Panc1 (cell line): Measurements from ENCODE around the gene RFXAP. TPM values are rescaled to one million over a fixed set of nuclear protein-coding genes. Genes with fewer than 3 reads are reported as not detected.
A peak's percentile ranks its signal among the peaks of the same experiment; 100 is the strongest.

Experiments
- ATAC-seq: fragments of 200-7000 bp; cut with Tn5 transposase; 2 replicates; pipeline ENCODE4 v1.9.1; 2020; ENCODE audit warnings: mild to moderate bottlenecking, moderate library complexity
- BruUV-seq: library from RNA; stranded (reverse); fragments of 400-500 nt; replicated peaks from 2 replicates; lab custom pipeline; 2021; lab: Mats Ljungman, UMichigan
- CTCF ChIA-PET: fragments of 300-600 bp; sonication (Branson Sonifier 250); formaldehyde crosslinking; loops from one replicate; lab custom pipeline; 2022; ENCODE audit warnings: antibody characterized with exemption; lab: Charles Lee
- POLR2A ChIA-PET: fragments of 300-600 bp; sonication (Branson Sonifier 250); formaldehyde crosslinking; loops from one replicate; lab custom pipeline; 2022; ENCODE audit warnings: antibody characterized with exemption; lab: Charles Lee
- DNase-seq: peaks from one replicate; pipeline ENCODE4 v3.0.0-alpha.2; 2010; ENCODE audit warnings: low read depth, low spot score
- H3K27ac ChIP-seq: 2 replicates; pipeline ENCODE4 v1.5.1; 2011; ENCODE audit warnings: mild to moderate bottlenecking, low read length, inconsistent platforms
- H3K27me3 ChIP-seq: fragments of 200-500 bp; sonication (Bioruptor generic); 2 replicates; pipeline ENCODE4 v1.6.0; 2014; ENCODE audit warnings: low read length, inconsistent platforms; ENCODE audit not compliant: control insufficient read depth, insufficient read depth
- H3K36me3 ChIP-seq: fragments of 200-500 bp; sonication (Bioruptor generic); 2 replicates; pipeline ENCODE4 v1.5.1; 2014; ENCODE audit warnings: inconsistent platforms, mild to moderate bottlenecking, low read length, moderate library complexity; ENCODE audit not compliant: control insufficient read depth, insufficient read depth
- H3K4me1 ChIP-seq: 2 replicates; pipeline ENCODE4 v1.5.1; 2011; ENCODE audit warnings: inconsistent platforms, mild to moderate bottlenecking, low read length, moderate library complexity; ENCODE audit not compliant: control insufficient read depth, insufficient read depth
- H3K4me3 ChIP-seq, 2 experiments: 2 replicates each; pipeline ENCODE4 v1.5.1; 2011 to 2012; ENCODE audit warnings: low read depth in 2 of 2, low read length in 2 of 2, mild to moderate bottlenecking in 2 of 2, inconsistent platforms in 1 of 2, moderate library complexity in 1 of 2
- H3K9me3 ChIP-seq: fragments of 200-500 bp; sonication (Bioruptor generic); 2 replicates; pipeline ENCODE4 v1.5.1; 2014; ENCODE audit warnings: low read depth, mild to moderate bottlenecking, inconsistent platforms, low read length, moderate library complexity; ENCODE audit not compliant: control insufficient read depth, insufficient read depth
- CTCF ChIP-seq: fragments of 450-650 bp; IDR thresholded peaks from 2 replicates; pipeline ENCODE4 v1.5.1; 2017; ENCODE audit warnings: mild to moderate bottlenecking
- POLR2AphosphoS5 ChIP-seq: IDR thresholded peaks from 2 replicates; pipeline ENCODE4 v1.6.1; 2012; ENCODE audit warnings: mild to moderate bottlenecking, low read depth, low read length, moderate library complexity
- REST ChIP-seq, 2 experiments: IDR thresholded peaks; 2 replicates each; pipeline ENCODE4 v1.6.1; 2011 to 2012; ENCODE audit warnings: low read depth in 2 of 2, control low read depth in 1 of 2, low read length in 1 of 2, mild to moderate bottlenecking in 1 of 2, moderate library complexity in 1 of 2; ENCODE audit not compliant: insufficient read depth in 1 of 2
- SIN3A ChIP-seq: IDR thresholded peaks from 2 replicates; pipeline ENCODE4 v1.6.1; 2012; ENCODE audit warnings: low read depth, mild to moderate bottlenecking, low read length, moderate library complexity, borderline replicate concordance; ENCODE audit not compliant: insufficient read depth
- TCF7L2 ChIP-seq: IDR thresholded peaks from 2 replicates; pipeline ENCODE4 v1.6.1; 2011; ENCODE audit warnings: mild to moderate bottlenecking, low read depth, low read length, inconsistent platforms
- in situ Hi-C: cut with HindIII; loops from 2 replicates; pipeline ENCODE4 v1.10.0; 2016; ENCODE audit warnings: low sequenced_read_pairs, low pct_unique_long_range_greater_than_20kb
- intact Hi-C: fragments of 100-400 bp; cut with micrococcal nuclease; formaldehyde crosslinking; loops from one replicate; pipeline ENCODE4 v1.10.0; 2022; ENCODE audit not compliant: unreplicated experiment
- total RNA-seq: library from RNA; stranded (reverse); gene quantifications from one replicate; pipeline ENCODE4 v1.2.1, GENCODE V29; 2021; ENCODE audit not compliant: unreplicated experiment

Gene RFXAP
- total RNA-seq, 1 experiment from 2014 or later: 2.9 TPM

GRCh38 chr13:36850790-36851438 lies 31.9 kb downstream of the RFXAP start:
- H3K27me3 ChIP-seq: no peaks in the 10 kb centered on the region
- no peaks in the 10 kb centered on the region for H3K4me1 ChIP-seq
- no TSS peak for BruUV-seq
- no peaks in the 10 kb centered on the region for H3K9me3 ChIP-seq
- DNase-seq (no peak), ATAC-seq (no peak)
- H3K36me3 ChIP-seq: no peaks in the 10 kb centered on the region; the same call in 1 of the 2 replicates
- in situ Hi-C loops: no loop called here
- intact Hi-C loops: no loop called here
- H3K4me3 ChIP-seq: no peak overlapping the region
- TF ChIP-seq CTCF: peak; percentile 44
- no peak for TF ChIP-seq REST (IDR thresholded peaks at IDR 0.05; ENCODE audit: insufficient read depth in 1 of 2, low read depth in 2 of 2, low read length in 1 of 2)
- no peak for TF ChIP-seq POLR2AphosphoS5
- CTCF ChIA-PET: no interaction called here
- POLR2A ChIA-PET: interaction anchor here (0.5 kb wide), 1 partner anchor 138 kb away, joined by 3 read pairs; no protein-coding TSS in a partner anchor
- H3K27ac ChIP-seq: no peak overlapping the region

GRCh38 chr13:36857253-36857652 lies 38.2 kb downstream of the RFXAP start:
- no peak overlapping the region for H3K4me3 ChIP-seq
- no peak overlapping the region for H3K27ac ChIP-seq
- no peaks in the 10 kb centered on the region for H3K4me1 ChIP-seq
- ChIA-PET POLR2A (no interaction called here), CTCF (no interaction called here)
- no peaks in the 10 kb centered on the region for H3K27me3 ChIP-seq
- DNase-seq (no peak), ATAC-seq (no peak)
- in situ Hi-C loops: no loop called here
- no peak for TF ChIP-seq TCF7L2
- no peak for TF ChIP-seq CTCF
- TF ChIP-seq POLR2AphosphoS5: no peak
- TF ChIP-seq REST (IDR thresholded peaks at IDR 0.05; ENCODE audit: insufficient read depth in 1 of 2, low read depth in 2 of 2, low read length in 1 of 2): no peak
- no peak for TF ChIP-seq SIN3A
- no peaks in the 10 kb centered on the region for H3K36me3 ChIP-seq
- no peaks in the 10 kb centered on the region for H3K9me3 ChIP-seq
- no TSS peak for BruUV-seq
- intact Hi-C loops: no loop called here
